ENCODE data around the gene CECR2.

DNA sequence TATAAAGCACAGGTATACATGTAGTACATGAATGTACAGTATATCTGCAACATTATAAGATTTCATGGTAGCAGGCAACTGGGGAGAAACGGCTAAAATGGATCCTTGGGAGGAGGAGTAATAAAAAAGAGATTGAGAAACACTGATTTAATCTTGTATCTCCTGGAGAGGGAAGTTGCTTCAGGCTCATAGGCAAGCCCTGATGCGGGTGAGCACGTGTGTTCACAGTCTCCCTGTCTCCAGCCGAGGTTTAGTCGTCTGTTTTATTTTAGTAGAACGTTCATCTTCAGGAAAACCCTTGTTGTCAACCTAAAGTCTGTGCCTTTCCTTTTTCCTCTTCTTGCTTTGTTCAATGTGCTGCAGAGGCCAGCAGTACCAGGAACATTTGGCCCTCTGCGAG, 172.2 kb downstream of the CECR2 start:
- TF ChIP-seq POLR2AphosphoS5 (IDR thresholded peaks at IDR 0.05) (no peak), CTCF (IDR thresholded peaks at IDR 0.05) (no peak)
